Skeletal muscle satellite cell (primary cell): Measurements from ENCODE around the gene TIGD2.

Experiments used
- H3K27me3 ChIP-seq: 2 replicates; pipeline ENCODE4 v1.7.0; 2013; ENCODE audit warnings: low read length; ENCODE audit not compliant: control insufficient read depth, insufficient read depth
- H3K36me3 ChIP-seq: 2 replicates; pipeline ENCODE4 v1.7.0; 2013; ENCODE audit warnings: mild to moderate bottlenecking, control low read depth, low read length; ENCODE audit not compliant: insufficient read depth
- H3K4me1 ChIP-seq: 2 replicates; pipeline ENCODE4 v1.7.0; 2013; ENCODE audit warnings: low read length; ENCODE audit not compliant: control insufficient read depth, insufficient read depth
- H3K4me2 ChIP-seq: 2 replicates; pipeline ENCODE4 v1.7.0; 2013; ENCODE audit warnings: mild to moderate bottlenecking, low read length
- H3K4me3 ChIP-seq: 2 replicates; pipeline ENCODE4 v1.7.0; 2013; ENCODE audit warnings: low read length
- H3K9ac ChIP-seq: 2 replicates; pipeline ENCODE4 v1.7.0; 2013; ENCODE audit warnings: mild to moderate bottlenecking, low read depth, low read length, moderate library complexity
- H3K9me3 ChIP-seq: replicated peaks from 2 replicates; pipeline ENCODE4 v1.7.0; 2013; ENCODE audit warnings: mild to moderate bottlenecking, control low read depth, low read length

Gene TIGD2

GRCh38 chr4:89121387-89122068, 10.2 kb downstream of the TIGD2 start:
- no peaks in the 10 kb centered on the region for H3K27me3 ChIP-seq
- no peaks in the 10 kb centered on the region for H3K9me3 ChIP-seq
- H3K9ac ChIP-seq: no peak overlapping the region
- H3K4me3 ChIP-seq: no peak overlapping the region
- peaks cover 8% of the 10 kb centered on the region for H3K4me1 ChIP-seq
- H3K4me2 ChIP-seq: no peak overlapping the region
- H3K36me3 ChIP-seq: no peaks in the 10 kb centered on the region

- H3K36me3 ChIP-seq: no peaks in the 10 kb centered on the region
- H3K4me3 ChIP-seq: no peak overlapping the region
- H3K27me3 ChIP-seq: no peaks in the 10 kb centered on the region
- H3K9ac ChIP-seq: no peak overlapping the region
- H3K4me1 ChIP-seq: peaks cover 8% of the 10 kb centered on the region
- no peaks in the 10 kb centered on the region for H3K9me3 ChIP-seq
- no peak overlapping the region for H3K4me2 ChIP-seq
These were observed 12.1 kb downstream of the TIGD2 start for GRCh38 chr4:89123451-89123851.

GRCh38 chr4:89125901-89126782, 14.8 kb downstream of the TIGD2 start:
- H3K4me2 ChIP-seq: no peak overlapping the region
- no peak overlapping the region for H3K4me3 ChIP-seq
- H3K4me1 ChIP-seq: peaks cover 11% of the 10 kb centered on the region
- no peak overlapping the region for H3K9ac ChIP-seq
- no peaks in the 10 kb centered on the region for H3K36me3 ChIP-seq
- no peaks in the 10 kb centered on the region for H3K9me3 ChIP-seq
- no peaks in the 10 kb centered on the region for H3K27me3 ChIP-seq

GRCh38 chr4:89129080-89129640, 17.8 kb downstream of the TIGD2 start:
- no peak overlapping the region for H3K9ac ChIP-seq
- H3K4me1 ChIP-seq: peaks cover 11% of the 10 kb centered on the region
- H3K4me2 ChIP-seq: no peak overlapping the region
- no peaks in the 10 kb centered on the region for H3K27me3 ChIP-seq
- no peaks in the 10 kb centered on the region for H3K36me3 ChIP-seq
- no peak overlapping the region for H3K4me3 ChIP-seq
- H3K9me3 ChIP-seq: no peaks in the 10 kb centered on the region

GRCh38 chr4:89134775-89135319, 23.5 kb downstream of the TIGD2 start:
- Histone ChIP-seq H3K4me1 (peaks cover 5% of the 10 kb centered on the region), H3K4me3 (no peak overlapping the region), H3K9ac (no peak overlapping the region), H3K4me2 (no peak overlapping the region), H3K27me3 (no peaks in the 10 kb centered on the region), H3K9me3 (no peaks in the 10 kb centered on the region), H3K36me3 (no peaks in the 10 kb centered on the region)

GRCh38 chr4:89136525-89136924, 25.2 kb downstream of the TIGD2 start:
- peaks cover 5% of the 10 kb centered on the region for H3K4me1 ChIP-seq
- H3K4me3 ChIP-seq: no peak overlapping the region
- no peaks in the 10 kb centered on the region for H3K27me3 ChIP-seq
- no peak overlapping the region for H3K9ac ChIP-seq
- H3K36me3 ChIP-seq: no peaks in the 10 kb centered on the region
- H3K9me3 ChIP-seq: no peaks in the 10 kb centered on the region
- no peak overlapping the region for H3K4me2 ChIP-seq

- Histone ChIP-seq H3K27me3 (no peaks in the 10 kb centered on the region), H3K4me3 (no peak overlapping the region), H3K4me1 (peaks cover 5% of the 10 kb centered on the region), H3K9me3 (no peaks in the 10 kb centered on the region), H3K9ac (no peak overlapping the region), H3K36me3 (no peaks in the 10 kb centered on the region), H3K4me2 (no peak overlapping the region)
These were observed 25.9 kb downstream of the TIGD2 start for GRCh38 chr4:89137231-89137630.

- Histone ChIP-seq H3K4me3 (no peak overlapping the region), H3K9me3 (no peaks in the 10 kb centered on the region), H3K36me3 (no peaks in the 10 kb centered on the region), H3K27me3 (no peaks in the 10 kb centered on the region), H3K4me1 (peaks cover 5% of the 10 kb centered on the region), H3K4me2 (no peak overlapping the region), H3K9ac (no peak overlapping the region)
These were observed 26.4 kb downstream of the TIGD2 start for GRCh38 chr4:89137695-89138094.

GRCh38 chr4:89140168-89140759, 28.9 kb downstream of the TIGD2 start:
- no peaks in the 10 kb centered on the region for H3K27me3 ChIP-seq
- no peaks in the 10 kb centered on the region for H3K4me1 ChIP-seq
- H3K4me3 ChIP-seq: no peak overlapping the region
- H3K4me2 ChIP-seq: no peak overlapping the region
- no peaks in the 10 kb centered on the region for H3K9me3 ChIP-seq
- no peaks in the 10 kb centered on the region for H3K36me3 ChIP-seq
- H3K9ac ChIP-seq: no peak overlapping the region

- Histone ChIP-seq H3K4me2 (no peak overlapping the region), H3K9ac (no peak overlapping the region), H3K27me3 (no peaks in the 10 kb centered on the region), H3K36me3 (no peaks in the 10 kb centered on the region), H3K9me3 (no peaks in the 10 kb centered on the region), H3K4me3 (no peak overlapping the region), H3K4me1 (no peaks in the 10 kb centered on the region)
These were observed 31.6 kb downstream of the TIGD2 start for GRCh38 chr4:89142691-89143669.
